GM21390 (cell line): ENCODE results near the gene LGI4.

Experiments used
- ATAC-seq: cut with Tn5 transposase; IDR thresholded peaks from one replicate; pipeline ENCODE4 v1.9.1; 2021; ENCODE audit not compliant: unreplicated experiment

LGI4 gene

DNA sequence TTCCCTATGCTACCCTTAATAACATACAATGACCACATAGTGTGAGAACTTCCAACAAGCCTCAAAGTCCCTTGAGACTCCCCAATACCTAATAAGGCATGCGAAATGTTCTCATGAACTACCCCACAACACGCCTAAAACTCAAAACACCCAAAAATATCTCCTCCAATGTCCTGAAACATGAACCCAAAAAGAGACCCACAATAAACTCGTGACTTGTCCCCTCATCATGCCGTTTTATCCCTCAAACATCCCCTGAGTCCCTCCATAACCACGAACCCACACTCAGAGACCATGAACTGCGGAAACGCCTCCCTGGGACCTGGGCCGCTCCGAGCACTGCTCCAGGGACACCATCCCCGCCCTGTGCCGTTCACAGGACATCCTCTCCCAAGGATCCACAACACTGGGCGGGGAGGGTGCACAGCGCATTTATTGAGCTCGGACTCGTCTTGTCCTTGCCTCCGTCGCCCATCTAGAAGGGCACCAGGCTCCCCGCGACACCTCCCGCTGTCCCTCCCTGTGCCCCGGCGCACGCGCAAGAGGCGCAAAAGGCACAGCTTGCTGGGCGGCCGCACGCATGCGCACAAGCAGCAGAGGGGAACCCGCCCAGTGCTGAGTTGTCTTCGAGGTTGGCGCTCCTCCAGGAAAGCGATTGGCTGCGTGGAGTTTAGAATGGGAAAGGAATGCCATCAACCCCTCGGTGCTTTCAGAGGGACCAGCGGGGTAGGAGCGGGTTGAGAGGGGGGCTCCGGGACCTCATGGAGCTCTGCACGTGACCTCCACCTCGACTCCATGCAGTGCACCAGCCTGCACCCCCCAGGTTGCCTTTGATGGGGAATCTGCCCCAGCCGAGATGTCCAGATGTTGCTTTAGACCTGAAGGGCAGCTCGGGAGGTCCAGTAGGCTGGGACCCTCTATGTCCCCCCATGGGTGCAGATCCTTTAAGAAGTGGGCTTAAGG is 10.5 kb downstream of the LGI4 start:
- ATAC-seq, result no peak

DNA sequence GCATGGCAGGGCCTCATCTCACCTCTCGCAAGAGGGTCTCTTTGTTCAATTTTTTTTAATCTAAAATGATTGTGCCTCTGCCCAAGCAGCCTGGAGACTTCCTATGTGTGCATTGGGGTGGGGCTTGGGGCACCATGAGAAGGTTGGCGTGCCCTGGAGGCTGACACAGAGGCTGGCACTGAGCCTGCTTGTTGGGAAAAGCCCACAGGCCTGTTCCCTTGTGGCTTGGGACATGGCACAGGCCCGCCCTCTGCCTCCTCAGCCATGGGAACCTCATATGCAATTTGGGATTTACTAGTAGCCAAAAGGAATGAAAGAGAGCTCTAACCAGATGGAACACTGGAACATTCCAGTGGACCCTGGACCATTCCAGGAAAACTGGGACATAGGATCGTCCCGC is 11.3 kb downstream of the LGI4 start:
- ATAC-seq, result no peak

DNA sequence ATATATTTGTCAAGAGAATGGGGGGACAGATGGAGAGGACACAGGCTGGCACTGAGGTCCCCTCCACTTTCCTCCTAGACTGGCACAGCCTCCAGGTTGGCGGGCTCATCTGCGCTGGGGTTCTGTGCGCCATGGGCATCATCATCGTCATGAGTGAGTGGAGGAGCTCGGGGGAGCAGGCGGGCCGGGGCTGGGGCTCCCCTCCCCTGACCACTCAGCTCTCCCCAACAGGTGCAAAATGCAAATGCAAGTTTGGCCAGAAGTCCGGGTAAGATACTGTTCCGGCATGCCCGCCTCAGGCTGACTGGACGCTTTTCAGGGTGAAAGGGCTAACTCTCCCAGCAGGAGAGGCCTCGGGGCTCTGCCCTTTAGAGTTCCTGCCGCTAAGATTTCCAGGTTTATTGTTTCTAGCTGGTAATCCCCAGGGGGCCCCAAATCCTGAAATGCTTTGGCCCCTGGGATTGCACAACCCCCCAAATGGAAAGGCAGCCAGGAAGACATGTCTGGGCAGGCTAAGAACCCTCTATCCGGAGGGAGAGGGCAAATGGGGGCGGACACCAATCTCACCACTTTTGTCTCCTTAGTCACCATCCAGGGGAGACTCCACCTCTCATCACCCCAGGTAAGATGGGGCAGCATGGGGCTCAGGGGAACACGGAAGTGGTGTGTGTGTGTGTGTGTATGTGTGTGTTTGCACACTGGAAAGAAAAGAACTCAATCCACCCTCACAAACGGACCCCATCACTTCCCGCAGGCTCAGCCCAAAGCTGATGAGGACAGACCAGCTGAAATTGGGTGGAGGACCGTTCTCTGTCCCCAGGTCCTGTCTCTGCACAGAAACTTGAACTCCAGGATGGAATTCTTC is 11.9 kb downstream of the LGI4 start:
- ATAC-seq, result no peak

DNA sequence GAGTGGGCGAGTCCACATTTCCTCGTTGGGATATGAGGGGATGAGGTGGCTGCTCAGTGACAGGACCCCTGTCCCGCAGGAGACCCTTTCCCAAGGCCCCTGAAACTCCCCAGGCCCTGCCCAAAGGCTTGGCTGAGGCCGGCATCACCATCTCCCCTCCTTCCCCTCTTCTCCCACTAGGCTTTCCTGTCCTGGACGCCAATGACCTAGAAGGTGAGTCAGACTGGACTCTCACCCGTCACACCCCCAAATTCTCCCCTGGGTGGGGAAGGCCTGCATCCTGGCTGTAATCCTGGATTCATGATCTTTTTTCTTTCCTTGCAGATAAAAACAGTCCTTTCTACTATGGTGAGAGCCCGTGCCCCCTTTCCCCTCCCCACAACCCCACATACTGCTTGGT is 14.0 kb downstream of the LGI4 start:
- ATAC-seq, result no peak

DNA sequence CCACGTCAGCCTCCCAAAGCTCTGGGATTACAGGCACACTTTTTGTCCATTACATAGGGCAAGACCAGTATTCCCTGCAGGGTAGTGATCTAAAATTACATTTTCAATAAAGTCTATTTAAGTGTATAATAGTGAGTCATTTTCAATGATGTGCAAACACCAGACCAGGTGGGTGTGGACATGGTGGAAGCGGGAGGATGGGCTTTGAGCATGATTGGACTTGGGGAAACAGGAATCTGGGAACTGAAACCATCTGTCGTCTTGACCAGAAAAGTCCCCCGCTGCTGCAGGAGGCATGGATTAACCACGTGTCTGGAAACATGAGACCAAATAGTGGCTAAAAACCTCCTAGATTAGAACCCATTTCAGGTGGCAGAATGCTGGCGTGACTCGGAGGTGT is 14.4 kb downstream of the LGI4 start:
- ATAC-seq, result no peak

DNA sequence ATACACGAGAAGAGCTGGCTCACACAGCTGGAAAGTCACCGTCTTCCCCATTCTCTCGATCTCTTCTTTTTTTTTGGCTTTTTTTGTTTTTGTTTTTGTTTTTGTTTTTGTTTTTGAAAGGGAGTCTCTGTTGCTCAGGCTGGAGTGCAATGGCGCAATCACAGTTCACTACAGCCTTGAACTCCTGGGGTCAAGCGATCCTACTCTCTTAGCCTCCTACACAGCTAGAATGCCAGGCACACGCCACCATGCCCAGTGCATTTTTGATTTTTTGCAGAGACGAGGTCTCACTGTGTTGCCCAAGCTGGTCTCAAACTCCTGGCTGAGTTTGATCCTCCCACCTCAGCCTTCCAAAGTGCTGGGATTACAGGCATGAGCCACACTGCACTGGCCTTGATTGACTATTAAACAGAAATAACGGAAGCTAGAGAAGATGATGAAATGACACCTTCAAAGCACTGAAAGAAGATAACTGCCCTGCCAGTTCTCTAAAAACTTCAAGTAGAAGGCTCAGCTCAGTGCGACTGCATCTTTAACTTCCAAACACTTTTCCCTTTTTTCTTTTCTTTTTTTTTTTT is 15.2 kb downstream of the LGI4 start:
- ATAC-seq, result no peak

DNA sequence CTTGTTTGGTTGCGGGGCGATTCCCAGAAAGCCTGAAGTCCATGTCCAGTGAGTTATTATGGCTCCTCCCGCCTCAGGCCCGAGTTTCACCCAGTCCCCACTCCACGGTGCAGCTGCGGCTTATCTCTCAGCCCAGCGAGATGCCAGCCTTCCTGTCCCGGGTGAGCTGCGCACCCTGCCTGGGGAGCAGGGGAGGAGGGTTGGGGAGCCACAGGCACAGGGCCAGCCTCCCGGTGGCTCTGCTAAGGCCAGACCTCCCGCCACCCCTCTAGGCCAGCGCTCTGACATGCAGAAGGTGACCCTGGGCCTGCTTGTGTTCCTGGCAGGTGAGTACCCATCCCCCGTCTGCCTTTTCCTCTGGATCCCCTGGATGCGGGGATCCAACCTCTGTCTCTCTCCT is 15.8 kb downstream of the LGI4 start:
- no peak for ATAC-seq

DNA sequence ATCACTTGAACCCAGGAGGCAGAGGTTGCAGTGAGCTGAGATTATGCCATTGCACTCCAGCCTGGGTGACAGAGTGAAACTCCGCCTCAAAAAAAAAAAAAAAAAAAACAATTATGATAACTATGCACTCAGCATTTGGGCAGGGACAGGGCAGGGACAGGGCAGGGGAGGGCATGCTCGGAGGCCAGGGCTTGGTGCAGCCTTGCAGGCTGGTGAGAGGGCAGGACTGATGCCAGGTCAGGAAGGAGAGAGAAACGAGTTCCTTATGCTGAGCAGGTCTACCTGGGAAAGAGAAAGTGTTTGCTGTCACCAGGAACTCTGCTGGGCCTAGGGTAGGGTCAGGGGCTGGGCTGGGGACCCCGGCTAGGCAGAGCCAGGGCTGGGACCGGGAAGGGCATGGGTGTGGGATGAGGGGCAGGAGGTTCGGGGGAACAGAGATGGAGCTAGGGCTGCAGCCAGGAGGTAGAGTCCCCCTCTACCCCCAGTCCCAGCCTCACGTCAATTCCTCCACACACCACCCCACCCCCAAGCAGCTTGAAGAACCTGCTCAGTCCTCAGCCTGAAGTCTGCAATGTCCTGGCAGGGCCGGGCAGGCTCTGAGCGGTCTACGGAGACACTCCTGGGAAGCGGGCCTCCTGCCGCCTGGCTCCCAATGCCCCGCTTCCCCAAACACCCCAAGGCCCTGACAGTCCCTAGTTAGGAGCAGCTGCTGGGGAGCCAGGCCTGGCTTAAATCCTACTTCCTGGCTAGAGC is 16.4 kb downstream of the LGI4 start:
- ATAC-seq, result no peak

DNA sequence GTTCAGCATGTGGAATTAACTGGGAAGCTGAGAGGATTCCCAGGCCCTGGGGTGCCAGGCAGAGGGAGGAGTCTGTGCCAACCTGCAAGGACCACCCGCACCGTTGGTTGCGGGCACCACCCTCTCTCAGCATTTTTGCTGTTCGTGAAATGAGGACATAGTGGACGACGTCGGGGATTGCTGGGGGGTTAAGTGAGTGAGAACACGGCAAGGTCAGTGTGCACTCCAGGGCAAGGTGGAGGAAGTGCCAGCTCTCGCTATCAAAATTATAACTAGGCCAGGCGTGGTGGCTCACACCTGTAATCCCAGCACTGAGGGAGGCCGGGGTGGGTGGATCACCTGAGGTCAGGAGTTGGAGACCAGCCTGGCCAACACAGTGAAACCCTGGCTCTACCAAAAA is 17.1 kb downstream of the LGI4 start:
- ATAC-seq, result no peak

DNA sequence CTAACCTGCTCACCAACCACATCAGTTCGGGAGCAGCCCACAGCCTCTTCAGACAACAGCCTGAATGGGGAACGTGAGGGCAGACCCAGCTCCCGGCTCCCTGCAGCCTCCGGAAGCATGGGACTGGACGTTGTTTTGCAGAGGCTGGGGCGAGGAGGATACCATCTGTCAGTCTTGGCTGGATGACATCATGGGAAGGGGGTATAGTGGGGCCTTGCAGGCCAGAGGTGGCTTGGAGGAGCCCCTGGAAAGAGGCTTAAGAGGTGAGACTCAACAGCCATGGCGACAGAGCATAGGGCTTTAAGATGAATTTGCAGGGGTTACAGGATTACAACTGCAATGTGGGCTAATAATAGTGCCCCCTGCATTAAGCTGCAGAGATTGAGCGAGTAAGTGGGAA is 17.7 kb downstream of the LGI4 start:
- no peak for ATAC-seq

DNA sequence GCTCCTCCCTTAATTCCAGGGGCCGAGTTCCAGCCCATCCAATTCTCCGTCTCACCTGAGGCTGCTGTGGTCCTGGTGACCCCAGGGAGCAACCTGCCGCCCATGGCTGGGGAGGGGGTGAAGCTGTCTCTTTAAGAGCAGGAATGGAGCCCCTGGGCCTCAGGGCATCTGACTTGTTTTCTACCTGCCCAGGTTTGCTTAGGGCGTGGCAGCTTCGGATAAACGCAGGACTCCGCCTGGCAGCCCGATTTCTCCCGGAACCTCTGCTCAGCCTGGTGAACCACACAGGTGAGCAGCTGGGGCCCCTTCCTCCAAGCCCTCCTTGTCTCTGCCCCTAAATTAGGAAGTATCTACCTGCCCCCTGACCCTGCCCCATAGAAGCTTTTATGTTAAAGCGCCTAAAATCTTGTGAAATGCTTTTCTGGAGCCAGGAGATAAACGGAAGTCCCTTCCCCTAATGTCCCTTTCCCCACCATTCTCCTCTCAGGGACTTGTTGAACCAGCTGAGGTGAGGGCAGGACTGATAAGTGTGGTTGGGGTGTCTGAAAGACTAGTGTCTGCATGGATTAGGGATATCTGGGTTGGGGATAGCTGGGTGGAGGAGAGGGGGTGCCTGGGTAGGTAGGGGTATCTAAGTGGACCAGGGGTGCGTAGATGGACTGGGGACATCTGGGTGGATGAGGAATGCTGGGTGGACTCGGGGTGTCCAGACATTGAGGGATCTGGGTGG is 18.6 kb downstream of the LGI4 start:
- no peak for ATAC-seq

DNA sequence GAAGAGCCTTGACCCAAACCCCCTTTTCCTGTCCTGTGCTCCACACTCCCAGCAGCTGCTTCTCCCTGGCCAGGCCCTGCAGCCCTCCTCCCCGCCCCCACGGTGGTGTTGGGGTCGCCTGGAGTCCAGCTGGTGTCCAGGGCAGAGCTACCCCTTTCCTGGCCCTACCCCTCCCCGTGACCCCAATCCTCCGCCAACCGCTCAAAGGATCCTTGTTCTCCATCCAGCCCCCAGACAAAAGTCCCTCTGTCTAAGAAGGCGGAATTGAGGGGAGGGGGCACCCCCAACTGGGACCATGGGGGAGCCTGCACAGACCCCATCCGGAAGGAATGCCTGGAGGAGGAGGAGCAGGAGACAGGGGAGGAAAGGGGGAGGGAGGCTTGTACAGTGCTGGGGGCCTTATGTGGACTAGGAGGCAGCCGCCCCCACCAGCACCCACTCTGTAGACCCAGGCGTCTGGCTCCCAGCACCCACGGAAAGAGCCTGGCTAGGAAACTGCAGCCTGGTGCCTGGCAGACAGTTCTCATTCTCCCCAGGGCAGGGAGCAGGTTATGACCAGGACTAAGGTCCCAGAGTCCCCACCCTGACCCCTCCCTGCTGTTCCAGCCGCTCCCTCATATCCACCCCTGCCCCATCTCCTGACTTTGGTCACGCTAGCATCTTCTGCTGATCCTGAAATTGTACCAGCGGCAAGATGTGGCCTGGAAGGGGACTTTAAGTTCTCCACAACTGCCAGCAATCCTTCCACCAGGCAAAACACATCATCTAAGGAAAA is 19.5 kb downstream of the LGI4 start, which contains the start of gene FXYD3:
TSS of gene FXYD3 (plus strand) at position 647 of the 775 bp plus-strand sequence. CDS start 3,554 bp downstream, outside the sequence.
- no peak for ATAC-seq

DNA sequence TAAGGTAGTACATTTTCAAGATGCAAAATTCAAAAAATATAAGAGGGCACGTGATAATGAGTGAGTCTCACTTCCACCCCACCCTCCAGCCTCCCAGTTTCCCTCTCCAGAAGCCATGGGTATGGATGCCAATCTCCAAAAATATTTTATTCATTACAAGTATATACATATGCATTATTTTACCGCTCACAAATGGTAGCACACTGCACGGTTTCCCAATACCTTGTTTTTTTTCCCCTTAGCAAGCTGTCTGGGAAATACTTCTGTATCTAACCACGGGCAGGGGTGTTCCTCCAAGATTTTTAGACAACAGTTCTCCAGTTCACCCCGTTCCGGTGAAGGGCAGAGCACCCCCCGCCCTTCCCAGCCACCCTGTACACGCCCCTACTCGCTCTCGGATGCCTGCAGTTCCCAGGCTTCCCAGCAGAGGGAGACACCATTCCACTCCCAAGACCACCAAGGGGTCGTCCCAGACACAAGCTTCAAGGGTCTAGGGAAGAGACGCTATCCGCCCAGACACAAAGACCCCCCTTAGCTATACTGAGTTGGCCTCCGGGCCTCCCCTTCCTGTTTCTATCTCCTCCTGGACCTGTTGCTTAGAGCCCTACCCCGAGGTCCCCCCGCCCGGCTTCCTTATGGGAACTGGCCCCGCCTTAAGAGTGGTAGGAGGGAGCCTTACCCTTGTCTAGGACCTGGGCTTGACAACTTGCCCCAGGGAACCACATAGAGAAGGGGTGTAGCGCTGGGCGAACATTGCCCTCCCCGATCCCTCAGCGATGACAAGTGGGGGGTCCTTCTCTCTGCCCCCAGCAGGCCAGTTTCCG is 20.3 kb downstream of the LGI4 start:
- ATAC-seq, result no peak

DNA sequence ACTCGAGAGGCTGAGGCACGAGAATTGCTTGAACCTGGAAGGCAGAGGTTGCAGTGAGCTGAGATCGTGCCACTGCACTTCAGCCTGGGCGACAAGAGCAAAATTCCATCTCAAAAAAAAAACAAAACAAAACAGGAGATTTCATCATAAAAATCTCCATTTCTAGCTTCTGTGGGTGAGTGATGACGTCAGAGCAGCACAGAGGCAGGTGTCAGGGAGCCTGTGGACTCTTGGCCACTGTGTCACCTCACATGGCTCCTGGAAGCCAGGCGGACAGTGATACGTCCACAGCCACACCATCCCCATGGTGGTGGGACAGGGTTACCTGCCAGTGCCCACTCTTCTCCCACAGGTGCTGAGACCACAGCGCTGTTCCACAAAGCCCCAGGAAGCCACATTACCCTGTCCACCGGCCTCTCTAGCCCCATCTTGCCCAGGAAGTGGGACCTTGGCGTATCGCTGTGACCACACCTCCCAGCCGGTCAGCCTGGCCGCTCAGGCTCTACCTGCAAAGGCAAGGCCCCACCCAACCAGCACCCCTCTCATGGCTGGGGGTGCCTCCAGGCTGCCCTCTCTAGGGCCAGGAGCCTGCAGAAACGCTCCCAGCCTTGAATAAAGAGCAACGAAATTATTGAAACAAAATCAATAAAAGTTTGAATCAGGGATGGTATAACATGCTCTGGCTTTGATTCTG is 21.7 kb downstream of the LGI4 start:
- ATAC-seq, result no peak

DNA sequence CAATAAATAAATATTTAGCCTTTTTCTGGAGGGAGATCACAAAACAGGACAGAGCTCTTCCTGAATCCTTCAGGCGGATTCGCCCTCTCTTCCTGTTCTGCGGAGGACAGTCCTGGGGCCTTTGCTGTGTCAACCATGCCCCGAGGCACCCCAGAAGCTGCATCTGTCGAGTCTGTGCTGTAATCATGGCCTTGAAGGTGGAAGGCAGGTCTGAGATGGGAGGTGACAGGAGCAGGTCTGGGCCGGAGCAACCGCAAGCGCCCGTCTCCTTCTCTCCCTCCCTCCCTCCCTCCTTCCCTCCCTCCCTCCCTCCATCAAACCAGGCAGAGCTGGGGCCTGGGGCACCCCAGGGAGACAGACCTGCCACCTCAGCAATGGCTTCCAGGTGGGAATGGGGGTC is 23.9 kb downstream of the LGI4 start:
- ATAC-seq, result no peak

DNA sequence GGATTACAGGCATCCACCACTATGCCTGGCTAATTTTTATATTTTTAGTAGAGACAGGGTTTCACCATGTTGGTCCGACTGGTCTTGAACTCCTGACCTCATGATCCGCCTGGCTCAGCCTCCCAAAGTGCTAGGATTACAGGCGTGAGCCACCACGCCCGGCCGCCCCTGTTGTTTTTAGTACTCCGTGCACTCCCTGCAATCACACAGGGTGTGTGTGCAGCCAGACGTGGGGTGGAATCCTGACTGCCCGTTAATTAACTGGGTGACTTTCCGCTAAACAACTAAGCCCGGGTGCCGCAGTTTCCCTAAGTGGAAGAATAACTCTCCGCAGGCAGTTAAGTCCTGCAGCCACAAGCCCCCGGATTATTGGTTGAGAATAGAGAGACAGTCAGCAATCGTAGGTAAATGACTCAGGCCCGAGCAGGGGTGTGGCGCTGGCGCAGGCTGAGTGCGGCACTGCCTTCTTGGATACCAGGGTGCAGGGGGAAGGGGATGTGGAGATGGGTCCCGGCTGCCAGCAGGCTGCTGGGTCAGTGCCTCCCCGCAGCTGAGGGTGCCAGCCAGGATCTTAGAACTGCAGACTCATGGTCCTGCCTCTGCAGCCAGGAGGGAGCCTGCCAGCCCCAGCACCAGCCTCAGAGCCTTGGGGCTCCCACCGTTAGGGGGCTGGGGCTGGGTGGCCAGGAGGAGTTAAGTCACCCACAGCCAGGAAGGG is 25.3 kb downstream of the LGI4 start:
- ATAC-seq, result no peak

DNA sequence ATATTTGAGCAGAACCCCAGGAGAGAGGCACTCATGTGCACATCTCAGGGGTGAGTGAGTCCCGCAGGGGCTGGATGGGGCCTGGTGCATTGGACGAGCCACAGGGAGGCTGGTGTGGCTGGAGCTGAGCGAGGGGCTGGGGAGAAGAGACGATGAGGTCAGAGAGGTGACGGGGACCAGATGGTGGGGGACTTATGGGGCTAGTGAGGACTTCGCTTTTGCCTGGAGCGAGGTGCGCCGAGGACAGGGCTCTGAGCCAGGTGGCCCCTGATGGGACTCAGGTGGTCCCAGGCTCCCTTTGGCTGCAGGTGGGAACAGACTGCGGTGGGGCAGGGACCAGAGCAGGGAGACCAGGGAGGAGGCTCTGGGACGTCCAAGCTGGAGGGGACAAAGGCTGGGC is 26.1 kb downstream of the LGI4 start:
- no peak for ATAC-seq
